K562 (cell line): ENCODE results near the gene SEC22A.

Experiments
- BRF1 ChIP-seq: IDR thresholded peaks from 3 replicates; pipeline ENCODE4 v1.6.1; 2011; ENCODE audit warnings: borderline replicate concordance, mild to moderate bottlenecking; ENCODE audit not compliant: insufficient read length; ENCODE audit errors: extremely low read depth
- POLR2A ChIP-seq: fragments of 450-650 bp; conservative IDR thresholded peaks from 2 replicates; pipeline ENCODE4 v1.6.1; 2016
- SMAD2 ChIP-seq: fragments of 150-350 bp; IDR thresholded peaks from 2 replicates; pipeline ENCODE4 v1.6.1; 2014; ENCODE audit warnings: low read depth, mild to moderate bottlenecking, low read length
- TF ChIP-seq, protein P1 (sequence below), 3 experiments: IDR thresholded peaks in 2 of 3; conservative IDR thresholded peaks in 1 of 3; 2 replicates each; pipeline ENCODE4 v1.5.1; 2011 to 2012; ENCODE audit warnings: low read length in 3 of 3, mild to moderate bottlenecking in 3 of 3, control low read depth in 2 of 3, improper control_type of control experiment in 1 of 3, inconsistent platforms in 1 of 3, low read depth in 1 of 3, mixed read lengths in 1 of 3, moderate library complexity in 1 of 3; ENCODE audit not compliant: insufficient read depth in 2 of 3

DNA sequence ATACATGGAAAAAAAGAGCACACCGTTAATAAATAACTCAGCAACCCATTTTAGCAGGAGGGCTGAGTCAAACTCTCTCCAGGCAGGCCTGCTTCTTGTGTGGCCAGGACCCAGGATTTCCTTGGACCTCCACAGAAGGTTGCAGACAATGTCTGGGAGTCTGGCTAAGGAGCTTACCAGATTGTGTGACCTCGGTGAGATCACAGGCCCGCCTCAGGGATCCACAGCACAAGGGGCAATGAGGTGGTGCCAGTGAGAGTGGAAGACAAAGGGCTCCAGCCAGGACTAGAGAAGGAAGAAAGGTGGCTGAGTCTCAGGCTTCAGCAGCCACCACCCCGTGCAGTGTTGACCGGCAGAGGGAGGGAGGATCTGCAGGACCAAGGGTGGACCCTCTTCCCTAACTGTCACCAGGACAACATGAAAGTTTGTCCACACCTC is 32.2 kb upstream of the SEC22A start:
- TF ChIP-seq SMAD2 = no peak
- no peak for TF ChIP-seq POLR2A
- TF ChIP-seq, protein P1, sequence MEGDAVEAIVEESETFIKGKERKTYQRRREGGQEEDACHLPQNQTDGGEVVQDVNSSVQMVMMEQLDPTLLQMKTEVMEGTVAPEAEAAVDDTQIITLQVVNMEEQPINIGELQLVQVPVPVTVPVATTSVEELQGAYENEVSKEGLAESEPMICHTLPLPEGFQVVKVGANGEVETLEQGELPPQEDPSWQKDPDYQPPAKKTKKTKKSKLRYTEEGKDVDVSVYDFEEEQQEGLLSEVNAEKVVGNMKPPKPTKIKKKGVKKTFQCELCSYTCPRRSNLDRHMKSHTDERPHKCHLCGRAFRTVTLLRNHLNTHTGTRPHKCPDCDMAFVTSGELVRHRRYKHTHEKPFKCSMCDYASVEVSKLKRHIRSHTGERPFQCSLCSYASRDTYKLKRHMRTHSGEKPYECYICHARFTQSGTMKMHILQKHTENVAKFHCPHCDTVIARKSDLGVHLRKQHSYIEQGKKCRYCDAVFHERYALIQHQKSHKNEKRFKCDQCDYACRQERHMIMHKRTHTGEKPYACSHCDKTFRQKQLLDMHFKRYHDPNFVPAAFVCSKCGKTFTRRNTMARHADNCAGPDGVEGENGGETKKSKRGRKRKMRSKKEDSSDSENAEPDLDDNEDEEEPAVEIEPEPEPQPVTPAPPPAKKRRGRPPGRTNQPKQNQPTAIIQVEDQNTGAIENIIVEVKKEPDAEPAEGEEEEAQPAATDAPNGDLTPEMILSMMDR (IDR thresholded peaks at IDR 0.05 in 2 of 3, conservative IDR thresholded peaks at IDR 0.05 in 1 of 3; ENCODE audit: insufficient read depth in 2 of 3, low read depth in 1 of 3, low read length in 3 of 3) = no peak
- TF ChIP-seq BRF1 = no peak
